ENCODE results near the gene CYSTM1.
A peak's percentile ranks its signal among the peaks of the same experiment; 100 is the strongest.
"Not testable (repeated sequence)": the region's sequence is repeated elsewhere in the genome, so short reads cannot be mapped to it uniquely, and the experiment has no call there.

Gene CYSTM1

GRCh38 chr5:140151144-140152021, 23.6 kb upstream of the CYSTM1 start:
- DNase-seq = no peak

- DNase-seq = no peak
Observed at GRCh38 chr5:140152022-140152999, 22.7 kb upstream of the CYSTM1 start.

GRCh38 chr5:140153255-140153654, 21.7 kb upstream of the CYSTM1 start:
- no peak for DNase-seq

GRCh38 chr5:140153905-140154304, 21.1 kb upstream of the CYSTM1 start:
- no peak for DNase-seq

GRCh38 chr5:140154710-140155381, 20.1 kb upstream of the CYSTM1 start:
- DNase-seq = not testable (repeated sequence)

- peak; percentile 59 to 76 for DNase-seq
Observed at GRCh38 chr5:140157032-140157781, 17.8 kb upstream of the CYSTM1 start.

- no peak for DNase-seq
Observed at GRCh38 chr5:140159014-140159927, 15.7 kb upstream of the CYSTM1 start.

- no peak for DNase-seq
Observed at GRCh38 chr5:140162275-140162674, 12.7 kb upstream of the CYSTM1 start.

GRCh38 chr5:140162781-140163180, 12.2 kb upstream of the CYSTM1 start:
- no peak for DNase-seq

- no peak for DNase-seq
Observed at GRCh38 chr5:140165101-140165922, 9.7 kb upstream of the CYSTM1 start.

- no peak for DNase-seq
Observed at GRCh38 chr5:140165923-140166270, 9.1 kb upstream of the CYSTM1 start.

- DNase-seq = no peak
Observed at GRCh38 chr5:140166911-140167310, 8.1 kb upstream of the CYSTM1 start.

GRCh38 chr5:140168371-140168770, 6.6 kb upstream of the CYSTM1 start:
- no peak for DNase-seq

- no peak for DNase-seq
Observed at GRCh38 chr5:140169410-140169809, 5.6 kb upstream of the CYSTM1 start.

GRCh38 chr5:140172483-140172882, 2.5 kb upstream of the CYSTM1 start:
- DNase-seq = no peak

- no peak for DNase-seq
Observed at GRCh38 chr5:140174014-140174413, 974 bp upstream of the CYSTM1 start.

GRCh38 chr5:140175367-140176030, 511 bp downstream of the CYSTM1 start:
- peak; percentile 33 to 62 for DNase-seq

GRCh38 chr5:140176031-140176387, 1.0 kb downstream of the CYSTM1 start:
- DNase-seq = no peak

GRCh38 chr5:140178086-140178410, 3.1 kb downstream of the CYSTM1 start:
- no peak for DNase-seq

All from bone marrow (tissue), 2 donors.